Measurements from ENCODE around the gene ERN1. TPM values are rescaled to one million over a fixed set of nuclear protein-coding genes. Genes with fewer than 3 reads are reported as not detected.

Gene ERN1
- total RNA-seq, 1 experiment from 2014 or later: 8.0 TPM

- Histone ChIP-seq H3K27ac (ENCODE audit: low read depth, low read length, poor library complexity, severe bottlenecking) (no peak overlapping the region), H3K36me3 (ENCODE audit: insufficient read depth, low read length, poor library complexity, severe bottlenecking) (no peaks in the 10 kb centered on the region), H3K4me1 (ENCODE audit: insufficient read depth, low read length, poor library complexity, severe bottlenecking) (no peaks in the 10 kb centered on the region), H3K4me3 (ENCODE audit: low read depth, low read length, poor library complexity, severe bottlenecking) (no peak overlapping the region), H3K27me3 (replicated peaks; ENCODE audit: insufficient read depth, low read depth, low read length, poor library complexity) (peaks cover 2% of the 10 kb centered on the region), H3K9me3 (ENCODE audit: low read depth, low read length, poor library complexity, severe bottlenecking) (no peaks in the 10 kb centered on the region)
- TF ChIP-seq CTCF (conservative IDR thresholded peaks at IDR 0.05; ENCODE audit: low read depth, low read length) (no peak), EZH2 (IDR thresholded peaks at IDR 0.05; ENCODE audit: borderline replicate concordance, low read depth, low read length, poor library complexity, severe bottlenecking) (no peak)
- no peak for DNase-seq (ENCODE audit: low spot score)
- intact Hi-C loops (cut with micrococcal nuclease; ENCODE audit: unreplicated experiment): no loop called here
- ChIA-PET POLR2A (ENCODE audit: low non-redundant PET) (no interaction called here), CTCF (no interaction called here)
- BruUV-seq (replicated peaks): no TSS peak
Observed at GRCh38 chr17:64015447-64015846, 114.5 kb downstream of the ERN1 start.

- no peaks in the 10 kb centered on the region for H3K4me1 ChIP-seq (ENCODE audit: insufficient read depth, low read length, poor library complexity, severe bottlenecking)
- no peak overlapping the region for H3K27ac ChIP-seq (ENCODE audit: low read depth, low read length, poor library complexity, severe bottlenecking)
- ChIA-PET POLR2A (ENCODE audit: low non-redundant PET) (no interaction called here), CTCF (no interaction called here)
- H3K27me3 ChIP-seq (replicated peaks; ENCODE audit: insufficient read depth, low read depth, low read length, poor library complexity): peaks cover 3% of the 10 kb centered on the region
- no peak overlapping the region for H3K4me3 ChIP-seq (ENCODE audit: low read depth, low read length, poor library complexity, severe bottlenecking)
- BruUV-seq (replicated peaks): no TSS peak
- no peaks in the 10 kb centered on the region for H3K36me3 ChIP-seq (ENCODE audit: insufficient read depth, low read length, poor library complexity, severe bottlenecking)
- no peak for TF ChIP-seq EZH2 (IDR thresholded peaks at IDR 0.05; ENCODE audit: borderline replicate concordance, low read depth, low read length, poor library complexity, severe bottlenecking)
- TF ChIP-seq CTCF (conservative IDR thresholded peaks at IDR 0.05; ENCODE audit: low read depth, low read length): no peak
- no peaks in the 10 kb centered on the region for H3K9me3 ChIP-seq (ENCODE audit: low read depth, low read length, poor library complexity, severe bottlenecking)
- no peak for DNase-seq (ENCODE audit: low spot score)
- intact Hi-C loops (cut with micrococcal nuclease; ENCODE audit: unreplicated experiment): no loop called here
Observed at GRCh38 chr17:64009571-64010402, 120.2 kb downstream of the ERN1 start.

GRCh38 chr17:64008830-64009229 is 121.1 kb downstream of the ERN1 start:
- Histone ChIP-seq H3K27me3 (replicated peaks; ENCODE audit: insufficient read depth, low read depth, low read length, poor library complexity) (peaks cover 3% of the 10 kb centered on the region), H3K36me3 (ENCODE audit: insufficient read depth, low read length, poor library complexity, severe bottlenecking) (no peaks in the 10 kb centered on the region), H3K9me3 (ENCODE audit: low read depth, low read length, poor library complexity, severe bottlenecking) (no peaks in the 10 kb centered on the region), H3K4me3 (ENCODE audit: low read depth, low read length, poor library complexity, severe bottlenecking) (no peak overlapping the region), H3K4me1 (ENCODE audit: insufficient read depth, low read length, poor library complexity, severe bottlenecking) (no peaks in the 10 kb centered on the region), H3K27ac (ENCODE audit: low read depth, low read length, poor library complexity, severe bottlenecking) (no peak overlapping the region)
- TF ChIP-seq EZH2 (IDR thresholded peaks at IDR 0.05; ENCODE audit: borderline replicate concordance, low read depth, low read length, poor library complexity, severe bottlenecking) (no peak), CTCF (conservative IDR thresholded peaks at IDR 0.05; ENCODE audit: low read depth, low read length) (no peak)
- BruUV-seq (replicated peaks): no TSS peak
- no peak for DNase-seq (ENCODE audit: low spot score)
- POLR2A ChIA-PET (ENCODE audit: low non-redundant PET): no interaction called here
- CTCF ChIA-PET: no interaction called here
- intact Hi-C loops (cut with micrococcal nuclease; ENCODE audit: unreplicated experiment): no loop called here
